ENCODE results near the gene SEC24A.

DNA sequence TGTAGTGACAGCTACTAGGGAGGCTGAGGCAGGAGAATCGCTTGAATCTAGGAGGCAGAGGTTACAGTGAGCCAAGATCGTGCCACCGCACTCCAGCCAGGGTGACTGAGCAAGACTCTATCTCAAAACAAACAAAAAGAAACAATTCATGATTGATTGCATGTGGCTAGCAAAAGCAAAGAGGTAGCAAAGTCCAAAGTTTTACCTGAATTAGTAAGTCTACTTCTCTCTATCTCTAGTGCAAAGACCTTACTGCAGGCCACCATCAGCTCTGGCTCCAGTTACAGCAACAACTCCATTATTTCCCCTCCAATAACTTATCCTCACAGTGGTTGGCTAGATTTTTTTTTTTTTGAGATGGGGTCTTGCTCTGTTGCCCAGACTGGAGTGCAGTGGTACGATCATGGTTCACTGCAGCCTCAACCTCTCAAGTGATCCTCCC lies 9.8 kb upstream of the SEC24A start:
- TF ChIP-seq, protein P1, sequence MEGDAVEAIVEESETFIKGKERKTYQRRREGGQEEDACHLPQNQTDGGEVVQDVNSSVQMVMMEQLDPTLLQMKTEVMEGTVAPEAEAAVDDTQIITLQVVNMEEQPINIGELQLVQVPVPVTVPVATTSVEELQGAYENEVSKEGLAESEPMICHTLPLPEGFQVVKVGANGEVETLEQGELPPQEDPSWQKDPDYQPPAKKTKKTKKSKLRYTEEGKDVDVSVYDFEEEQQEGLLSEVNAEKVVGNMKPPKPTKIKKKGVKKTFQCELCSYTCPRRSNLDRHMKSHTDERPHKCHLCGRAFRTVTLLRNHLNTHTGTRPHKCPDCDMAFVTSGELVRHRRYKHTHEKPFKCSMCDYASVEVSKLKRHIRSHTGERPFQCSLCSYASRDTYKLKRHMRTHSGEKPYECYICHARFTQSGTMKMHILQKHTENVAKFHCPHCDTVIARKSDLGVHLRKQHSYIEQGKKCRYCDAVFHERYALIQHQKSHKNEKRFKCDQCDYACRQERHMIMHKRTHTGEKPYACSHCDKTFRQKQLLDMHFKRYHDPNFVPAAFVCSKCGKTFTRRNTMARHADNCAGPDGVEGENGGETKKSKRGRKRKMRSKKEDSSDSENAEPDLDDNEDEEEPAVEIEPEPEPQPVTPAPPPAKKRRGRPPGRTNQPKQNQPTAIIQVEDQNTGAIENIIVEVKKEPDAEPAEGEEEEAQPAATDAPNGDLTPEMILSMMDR (IDR thresholded peaks at IDR 0.05; ENCODE audit: poor library complexity, severe bottlenecking), result no peak
- TF ChIP-seq EZH2 (IDR thresholded peaks at IDR 0.05; ENCODE audit: borderline replicate concordance, insufficient read depth, low read length, poor library complexity, severe bottlenecking), result no peak
